Gastroesophageal sphincter (tissue), 4 donors: Measurements from ENCODE around the gene GIMAP8. TPM values are rescaled to one million over a fixed set of nuclear protein-coding genes. Genes with fewer than 3 reads are reported as not detected.
A peak's percentile ranks its signal among the peaks of the same experiment; 100 is the strongest.

Experiments
- ATAC-seq: fragments of 150-250 bp; one replicate; pipeline ENCODE4 v1.9.1; 2016; ENCODE audit warnings: mild to moderate bottlenecking, moderate library complexity
- H3K27ac ChIP-seq, 4 donors: fragments of 200-600 bp; sonication (generic) in 3 of 4; 1 replicate in 3 of 4; 2 replicates in 1 of 4; pipeline ENCODE4 v1.5.1; 2016 to 2019
- H3K27me3 ChIP-seq: fragments of 200-600 bp; sonication (generic); one replicate; pipeline ENCODE4 v1.5.1; 2019
- H3K36me3 ChIP-seq, 2 donors: fragments of 200-600 bp; sonication (generic); one replicate each; pipeline ENCODE4 v1.5.1; 2019; ENCODE audit warnings: control low read depth in 1 of 2
- H3K4me1 ChIP-seq, 3 donors: fragments of 200-600 bp; sonication (generic); 1 replicate in 2 of 3; 2 replicates in 1 of 3; pipeline ENCODE4 v1.5.1; 2016 to 2019; ENCODE audit warnings: control low read depth in 2 of 3
- H3K4me3 ChIP-seq, 2 donors: fragments of 200-600 bp; sonication (generic); one replicate each; pipeline ENCODE4 v1.5.1; 2019; ENCODE audit warnings: mild to moderate bottlenecking in 1 of 2, moderate library complexity in 1 of 2
- H3K9me3 ChIP-seq, 3 donors: fragments of 200-600 bp; sonication (generic); one replicate each; pipeline ENCODE4 v1.5.1; 2017 to 2019; ENCODE audit warnings: control low read depth in 2 of 3
- CTCF ChIP-seq, 4 experiments: fragments of 200-600 bp in 2 of 4; fragments of 450-650 bp in 2 of 4; sonication (generic) in 1 of 4; IDR thresholded peaks; one replicate each; pipeline ENCODE4 v1.5.1; 2017 to 2019; ENCODE audit warnings: antibody characterized with exemption in 4 of 4, mild to moderate bottlenecking in 2 of 4, moderate library complexity in 2 of 4
- EP300 ChIP-seq: sonication (generic); formaldehyde crosslinking; IDR thresholded peaks from one replicate; pipeline ENCODE4 v1.6.1; 2017; ENCODE audit warnings: antibody characterized with exemption, mild to moderate bottlenecking
- POLR2A ChIP-seq, 2 donors: fragments of 450-650 bp; IDR thresholded peaks; one replicate each; pipeline ENCODE4 v1.6.1; 2017; ENCODE audit warnings: antibody characterized with exemption in 2 of 2, mild to moderate bottlenecking in 2 of 2, moderate library complexity in 1 of 2
- POLR2AphosphoS5 ChIP-seq: sonication (generic); formaldehyde crosslinking; IDR thresholded peaks from one replicate; pipeline ENCODE4 v1.6.1; 2017; ENCODE audit warnings: antibody characterized with exemption
- WGBS, 2 donors: methylation state at CpG; one replicate each; pipeline ENCODE4 v1.1.5; 2018; ENCODE audit warnings: low coverage in 1 of 2; 5-methylcytosine and 5-hydroxymethylcytosine counted together
- total RNA-seq, 4 donors: library from RNA; depleted of rRNA; stranded (reverse); fragments of >200 nt; gene quantifications; one replicate each; pipeline ENCODE4 v1.1.0, GENCODE V29; 2016

Gene GIMAP8
- total RNA-seq, 4 donors from 2014 or later: 6.1 to 19.1 (median 12.5) TPM

GRCh38 chr7:150444674-150445365 is 5.6 kb upstream of the GIMAP8 start:
- ATAC-seq: no peak
- no peaks in the 10 kb centered on the region for H3K36me3 ChIP-seq

GRCh38 chr7:150446288-150446938 is 4.0 kb upstream of the GIMAP8 start:
- Histone ChIP-seq H3K36me3 (no peaks in the 10 kb centered on the region), H3K4me1 (peaks cover 0 to 10% (median 0%) of the 10 kb centered on the region in 3 donors), H3K4me3 (no peak overlapping the region), H3K27me3 (peaks cover 31% of the 10 kb centered on the region), H3K27ac (no peak overlapping the region), H3K9me3 (peaks cover 0 to 16% (median 0%) of the 10 kb centered on the region in 3 donors)
- TF ChIP-seq EP300 (no peak), POLR2A (IDR thresholded peaks at IDR 0.05) (no peak), CTCF (IDR thresholded peaks at IDR 0.05) (no peak), POLR2AphosphoS5 (no peak)
- WGBS, 2 donors: 81 to 83% methylated on average over 1 to 2 of the region's 2 CpGs
- no peak for ATAC-seq

More at GRCh38 chr7:150444674-150445365, 5.6 kb upstream of the GIMAP8 start:
- H3K27me3 ChIP-seq: peaks cover 17% of the 10 kb centered on the region
- WGBS, 2 donors: 100% methylated on average over 1 of the region's 7 CpGs; no CpG with 5 or more reads in 1 of the 2 donors
- TF ChIP-seq POLR2AphosphoS5 (no peak), CTCF (IDR thresholded peaks at IDR 0.05) (no peak), POLR2A (IDR thresholded peaks at IDR 0.05) (no peak), EP300 (no peak)
- H3K4me1 ChIP-seq: peaks cover 0 to 10% (median 0%) of the 10 kb centered on the region in 3 donors
- H3K4me3 ChIP-seq: no peak overlapping the region
- H3K9me3 ChIP-seq: peaks cover 0 to 24% (median 0%) of the 10 kb centered on the region in 3 donors
- H3K27ac ChIP-seq: no peak overlapping the region

- TF ChIP-seq CTCF (IDR thresholded peaks at IDR 0.05) (no peak), POLR2A (IDR thresholded peaks at IDR 0.05) (no peak), POLR2AphosphoS5 (no peak), EP300 (no peak)
- Histone ChIP-seq H3K27ac (no peak overlapping the region), H3K36me3 (no peaks in the 10 kb centered on the region), H3K4me3 (no peak overlapping the region), H3K27me3 (peaks cover 35% of the 10 kb centered on the region), H3K4me1 (peaks cover 0 to 10% (median 0%) of the 10 kb centered on the region in 3 donors), H3K9me3 (no peaks in the 10 kb centered on the region)
- 71 to 74% methylated on average over 18 to 32 of the region's 32 CpGs for WGBS, 2 donors
- no peak for ATAC-seq
Measured at GRCh38 chr7:150447966-150448788, 2.3 kb upstream of the GIMAP8 start.

- peak overlapping the region in 2 of 4 donors; percentile 77 to 79 for H3K27ac ChIP-seq
- TF ChIP-seq CTCF (IDR thresholded peaks at IDR 0.05) (peak in 3 of 4 experiments; percentile 62 to 88 (median 76)), EP300 (no peak)
- ATAC-seq: peak; percentile 46
- peaks cover 35% of the 10 kb centered on the region for H3K27me3 ChIP-seq
- H3K36me3 ChIP-seq: no peaks in the 10 kb centered on the region
- H3K9me3 ChIP-seq: no peaks in the 10 kb centered on the region
- H3K4me3 ChIP-seq: no peak overlapping the region
- 0% methylated on average over 1 to 5 of the region's 6 CpGs for whole genome bisulfite sequencing, 2 donors
- H3K4me1 ChIP-seq: peaks cover 0 to 10% (median 0%) of the 10 kb centered on the region in 3 donors
Measured at GRCh38 chr7:150448789-150449147, 1.7 kb upstream of the GIMAP8 start.
